Naive thymus-derived CD4-positive, alpha-beta T cell (primary cell): ENCODE data around the gene CALCB. TPM values are rescaled to one million over a fixed set of nuclear protein-coding genes. Genes with fewer than 3 reads are reported as not detected.

ENCODE experiments used
- ATAC-seq: fragments of 150-1000 bp; cut with Tn5 transposase; 2 replicates; pipeline ENCODE4 v1.10.0; 2021; ENCODE audit warnings: mild to moderate bottlenecking, moderate library complexity
- CTCF ChIA-PET: fragments of 350-600 bp; sonication (Branson Sonifier 250); formaldehyde crosslinking; loops from one replicate; lab custom pipeline; 2021; ENCODE audit warnings: antibody characterized with exemption; lab: Charles Lee
- POLR2A ChIA-PET: fragments of 350-600 bp; sonication (Branson Sonifier 250); formaldehyde crosslinking; loops from one replicate; lab custom pipeline; 2021; ENCODE audit warnings: antibody characterized with exemption, inconsistent platforms; lab: Charles Lee
- DNase-seq, 9 donors: peaks; one replicate each; pipeline versions ENCODE4 v3.0.0 to v3.0.0-alpha.2; 2020 to 2022; ENCODE audit warnings: mixed read lengths in 1 of 9
- H3K27ac ChIP-seq: one replicate; pipeline ENCODE4 v1.7.0; 2013; ENCODE audit warnings: mild to moderate bottlenecking, low read depth, low read length, moderate library complexity
- H3K27me3 ChIP-seq, 2 donors: one replicate each; pipeline ENCODE4 v1.7.0; 2013; ENCODE audit warnings: low read length in 2 of 2, mild to moderate bottlenecking in 2 of 2, moderate library complexity in 2 of 2; ENCODE audit not compliant: control insufficient read depth in 2 of 2, insufficient read depth in 2 of 2
- H3K36me3 ChIP-seq, 3 experiments: 1 replicate in 2 of 3; 2 replicates in 1 of 3; pipeline ENCODE4 v1.7.0; 2013; ENCODE audit warnings: low read length in 3 of 3, mild to moderate bottlenecking in 3 of 3, moderate library complexity in 1 of 3; ENCODE audit not compliant: insufficient read depth in 3 of 3, control insufficient read depth in 2 of 3
- H3K4me1 ChIP-seq, 2 donors: one replicate each; pipeline ENCODE4 v1.7.0; 2013; ENCODE audit warnings: low read length in 2 of 2, mild to moderate bottlenecking in 2 of 2, moderate library complexity in 1 of 2; ENCODE audit not compliant: control insufficient read depth in 2 of 2, insufficient read depth in 2 of 2
- H3K4me3 ChIP-seq: 2 replicates; pipeline ENCODE4 v1.7.0; 2013; ENCODE audit warnings: mild to moderate bottlenecking, low read length
- H3K9me3 ChIP-seq, 3 experiments: 1 replicate in 2 of 3; 2 replicates in 1 of 3; pipeline ENCODE4 v1.7.0; 2013; ENCODE audit warnings: low read length in 3 of 3; ENCODE audit not compliant: control insufficient read depth in 2 of 3
- H3K27ac Mint-ChIP-seq, 9 donors: one replicate each; pipeline ENCODE4 v1.8.0; 2020 to 2022; ENCODE audit warnings: mixed read lengths in 9 of 9, mild to moderate bottlenecking in 8 of 9, moderate library complexity in 5 of 9, inconsistent platforms in 2 of 9
- H3K27me3 Mint-ChIP-seq, 5 donors: one replicate each; pipeline ENCODE4 v1.8.0; 2021 to 2022; ENCODE audit warnings: mixed read lengths in 5 of 5, mild to moderate bottlenecking in 1 of 5
- H3K36me3 Mint-ChIP-seq, 5 donors: one replicate each; pipeline ENCODE4 v1.8.0; 2020 to 2022; ENCODE audit warnings: mixed read lengths in 5 of 5, mild to moderate bottlenecking in 3 of 5, inconsistent platforms in 1 of 5
- H3K4me1 Mint-ChIP-seq, 7 donors: one replicate each; pipeline ENCODE4 v1.8.0; 2020 to 2022; ENCODE audit warnings: mixed read lengths in 7 of 7, mild to moderate bottlenecking in 3 of 7, inconsistent platforms in 1 of 7
- H3K4me3 Mint-ChIP-seq, 10 donors: one replicate each; pipeline ENCODE4 v1.8.0; 2020 to 2022; ENCODE audit warnings: mild to moderate bottlenecking in 10 of 10, mixed read lengths in 10 of 10, moderate library complexity in 6 of 10, inconsistent platforms in 2 of 10
- H3K9me3 Mint-ChIP-seq, 11 donors: one replicate each; pipeline ENCODE4 v1.8.0; 2020 to 2022; ENCODE audit warnings: mixed read lengths in 11 of 11, mild to moderate bottlenecking in 4 of 11, inconsistent platforms in 1 of 11, moderate library complexity in 1 of 11
- intact Hi-C, 2 donors: fragments of 100-400 bp; cut with micrococcal nuclease; formaldehyde crosslinking; loops; one replicate each; pipeline ENCODE4 v1.15.1; 2023
- polyA plus RNA-seq, 2 donors: library from polyadenylated mRNA; unstranded; fragments of 300-500 nt; fragmentation: Illumina TruSeq; gene quantifications; one replicate each; pipeline ENCODE4 v1.2.3, GENCODE V29; 2021
- total RNA-seq, 6 experiments: library from RNA in 5 of 6; stranded (reverse) in 5 of 6; gene quantifications; 1 replicate in 5 of 6; 2 replicates in 1 of 6; pipeline ENCODE4 v1.2.3 and lab custom pipeline; 2021 to 2026

Gene CALCB
- total and polyA plus RNA-seq, 7 experiments from 2014 or later = 0.18 to 1.1 (median 0.87) TPM

GRCh38 chr11:15095736-15096228 lies 22.4 kb downstream of the CALCB start:
- DNase-seq (no peak), ATAC-seq (no peak)
- H3K4me3 Mint-ChIP-seq = no peak overlapping the region
- peaks cover 15 to 40% (median 32%) of the 10 kb centered on the region in 5 donors for H3K27me3 Mint-ChIP-seq
- no peaks in the 10 kb centered on the region for H3K4me1 Mint-ChIP-seq
- no peak overlapping the region for H3K27ac Mint-ChIP-seq
- peaks cover 0 to 2% (median 0%) of the 10 kb centered on the region in 11 donors for H3K9me3 Mint-ChIP-seq
- H3K4me1 ChIP-seq = no peaks in the 10 kb centered on the region
- H3K36me3 ChIP-seq = no peaks in the 10 kb centered on the region
- no peak overlapping the region for H3K27ac ChIP-seq
- intact Hi-C loops = no loop called here
- no peaks in the 10 kb centered on the region for H3K9me3 ChIP-seq
- H3K27me3 ChIP-seq = no peaks in the 10 kb centered on the region
- ChIA-PET POLR2A (no interaction called here), CTCF (interaction anchor here (0.7 to 1.2 kb wide), 2 partner anchors 13 to 56 kb away, joined by 3 to 4 read pairs; no protein-coding TSS in a partner anchor)
- H3K4me3 ChIP-seq = no peak overlapping the region
- H3K36me3 Mint-ChIP-seq = peaks cover 0 to 4% (median 0%) of the 10 kb centered on the region in 5 donors

- peaks cover 0 to 2% (median 0%) of the 10 kb centered on the region in 7 donors for H3K4me1 Mint-ChIP-seq
- H3K4me1 ChIP-seq = no peaks in the 10 kb centered on the region
- H3K27me3 Mint-ChIP-seq = peaks cover 15 to 39% (median 35%) of the 10 kb centered on the region in 5 donors
- no peak overlapping the region for H3K27ac Mint-ChIP-seq
- ATAC-seq (no peak), DNase-seq (no peak)
- no peak overlapping the region for H3K4me3 ChIP-seq
- peaks cover 0 to 3% (median 0%) of the 10 kb centered on the region in 11 donors for H3K9me3 Mint-ChIP-seq
- POLR2A ChIA-PET = no interaction called here
- no peaks in the 10 kb centered on the region for H3K27me3 ChIP-seq
- no peak overlapping the region for H3K4me3 Mint-ChIP-seq
- CTCF ChIA-PET = no interaction called here
- H3K36me3 ChIP-seq = no peaks in the 10 kb centered on the region
- no peaks in the 10 kb centered on the region for H3K9me3 ChIP-seq
- intact Hi-C loops = no loop called here
- peaks cover 0 to 4% (median 0%) of the 10 kb centered on the region in 5 donors for H3K36me3 Mint-ChIP-seq
- no peak overlapping the region for H3K27ac ChIP-seq
Measured at GRCh38 chr11:15097411-15097810, 24.0 kb downstream of the CALCB start.

GRCh38 chr11:15099267-15099666 lies 25.9 kb downstream of the CALCB start:
- H3K27ac Mint-ChIP-seq = no peak overlapping the region
- H3K9me3 Mint-ChIP-seq = peaks cover 0 to 18% (median 4%) of the 10 kb centered on the region in 11 donors
- H3K4me3 ChIP-seq = no peak overlapping the region
- no peaks in the 10 kb centered on the region for H3K36me3 ChIP-seq
- H3K27me3 Mint-ChIP-seq = peaks cover 15 to 43% (median 33%) of the 10 kb centered on the region in 5 donors
- no peaks in the 10 kb centered on the region for H3K27me3 ChIP-seq
- ATAC-seq (no peak), DNase-seq (no peak)
- peaks cover 0 to 7% (median 0%) of the 10 kb centered on the region in 5 donors for H3K36me3 Mint-ChIP-seq
- H3K27ac ChIP-seq = no peak overlapping the region
- no peaks in the 10 kb centered on the region for H3K4me1 ChIP-seq
- no peaks in the 10 kb centered on the region for H3K9me3 ChIP-seq
- intact Hi-C loops = no loop called here
- POLR2A ChIA-PET = no interaction called here
- peaks cover 0 to 2% (median 0%) of the 10 kb centered on the region in 7 donors for H3K4me1 Mint-ChIP-seq
- CTCF ChIA-PET = interaction anchor here (0.7 to 1.7 kb wide), 2 partner anchors 17 to 109 kb away, joined by 3 read pairs; no protein-coding TSS in a partner anchor
- H3K4me3 Mint-ChIP-seq = no peak overlapping the region

DNA sequence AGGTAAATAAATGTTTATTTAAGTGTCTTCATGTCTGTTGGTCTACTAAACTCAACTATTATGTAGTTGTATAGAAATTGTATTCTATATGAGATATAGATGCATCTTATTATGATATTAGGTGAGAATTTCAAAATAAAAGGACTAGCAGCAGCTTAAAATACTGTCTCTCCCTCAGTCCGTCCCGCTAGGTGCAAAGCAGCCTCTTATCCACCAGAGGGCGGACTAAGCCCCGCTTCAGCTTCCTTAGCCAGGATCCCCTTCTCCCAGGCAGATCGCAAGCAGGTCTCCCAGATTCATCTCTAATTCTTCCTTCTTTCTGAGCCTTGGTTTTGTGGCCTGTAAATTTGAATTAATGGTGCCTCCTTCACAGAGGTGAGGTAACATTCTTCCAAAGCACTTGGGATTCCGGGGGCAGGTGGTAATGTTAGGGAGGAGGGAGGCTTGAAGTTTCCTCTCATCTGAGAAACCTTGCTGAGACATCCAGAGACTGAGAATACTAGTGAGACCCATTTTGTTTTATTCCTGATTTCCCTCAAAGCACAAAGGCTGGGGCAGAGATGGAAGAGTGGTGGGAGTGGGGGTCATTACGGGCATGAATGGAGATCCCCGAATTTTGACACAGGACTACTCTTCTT lies 27.8 kb downstream of the CALCB start:
- peaks cover 0 to 23% (median 6%) of the 10 kb centered on the region in 11 donors for H3K9me3 Mint-ChIP-seq
- POLR2A ChIA-PET = interaction anchor here (0.7 kb wide), 1 partner anchor 632 kb away, joined by 4 read pairs; no protein-coding TSS in a partner anchor
- peak; percentile 74 for ATAC-seq

GRCh38 chr11:15104166-15104565 lies 30.8 kb downstream of the CALCB start:
- Mint-ChIP-seq H3K27ac (peak overlapping the region in 1 of 9 donors; percentile 2), H3K36me3 (peaks cover 0 to 3% (median 0%) of the 10 kb centered on the region in 5 donors), H3K9me3 (peaks cover 0 to 23% (median 6%) of the 10 kb centered on the region in 11 donors), H3K4me1 (peaks cover 0 to 16% (median 0%) of the 10 kb centered on the region in 7 donors), H3K27me3 (peaks cover 6 to 29% (median 8%) of the 10 kb centered on the region in 5 donors), H3K4me3 (no peak overlapping the region)
- Histone ChIP-seq H3K4me1 (no peaks in the 10 kb centered on the region), H3K27ac (no peak overlapping the region), H3K27me3 (no peaks in the 10 kb centered on the region), H3K4me3 (no peak overlapping the region), H3K9me3 (no peaks in the 10 kb centered on the region), H3K36me3 (no peaks in the 10 kb centered on the region)
- DNase-seq (no peak), ATAC-seq (no peak)
- ChIA-PET CTCF (no interaction called here), POLR2A (no interaction called here)
- intact Hi-C loops = no loop called here

More for the DNA sequence above, 27.8 kb downstream of the CALCB start:
- H3K4me3 ChIP-seq = no peak overlapping the region
- peaks cover 15 to 38% (median 29%) of the 10 kb centered on the region in 5 donors for H3K27me3 Mint-ChIP-seq
- no peaks in the 10 kb centered on the region for H3K27me3 ChIP-seq
- CTCF ChIA-PET = interaction anchor here (0.6 to 1.9 kb wide), 4 partner anchors 9 to 295 kb away, joined by 3 to 11 read pairs (median 3); no protein-coding TSS in a partner anchor
- H3K4me3 Mint-ChIP-seq = no peak overlapping the region
- H3K4me1 Mint-ChIP-seq = peaks cover 0 to 3% (median 0%) of the 10 kb centered on the region in 7 donors
- no peaks in the 10 kb centered on the region for H3K9me3 ChIP-seq
- H3K4me1 ChIP-seq = no peaks in the 10 kb centered on the region
- no peak overlapping the region for H3K27ac Mint-ChIP-seq
- H3K36me3 Mint-ChIP-seq = peaks cover 0 to 7% (median 0%) of the 10 kb centered on the region in 5 donors
- peak in 6 of 9 donors; percentile 11 to 43 (median 22) for DNase-seq
- H3K27ac ChIP-seq = no peak overlapping the region
- H3K36me3 ChIP-seq = no peaks in the 10 kb centered on the region
- intact Hi-C loops = loop anchor here (1.0 kb wide), 2 partner anchors 58 to 107 kb away; no protein-coding TSS in a partner anchor

- H3K27ac Mint-ChIP-seq = no peak overlapping the region
- ChIA-PET POLR2A (no interaction called here), CTCF (no interaction called here)
- H3K4me1 Mint-ChIP-seq = peaks cover 0 to 18% (median 0%) of the 10 kb centered on the region in 7 donors
- H3K4me3 ChIP-seq = no peak overlapping the region
- H3K9me3 Mint-ChIP-seq = peaks cover 0 to 23% (median 6%) of the 10 kb centered on the region in 11 donors
- intact Hi-C loops = no loop called here
- H3K9me3 ChIP-seq = no peaks in the 10 kb centered on the region
- no peaks in the 10 kb centered on the region for H3K36me3 ChIP-seq
- H3K4me3 Mint-ChIP-seq = no peak overlapping the region
- no peaks in the 10 kb centered on the region for H3K27me3 ChIP-seq
- H3K27me3 Mint-ChIP-seq = peaks cover 0 to 9% (median 0%) of the 10 kb centered on the region in 5 donors
- no peaks in the 10 kb centered on the region for H3K4me1 ChIP-seq
- no peak overlapping the region for H3K27ac ChIP-seq
- no peak for DNase-seq
- ATAC-seq = no peak
- H3K36me3 Mint-ChIP-seq = peaks cover 0 to 3% (median 0%) of the 10 kb centered on the region in 5 donors
Measured at GRCh38 chr11:15106201-15106965, 33.0 kb downstream of the CALCB start.
